GM12864 (cell line): Measurements from ENCODE around the gene DHX35.

Source experiments
- DNase-seq: peaks from one replicate; pipeline ENCODE4 v3.0.0-alpha.2; 2011; ENCODE audit warnings: low read depth
- H3K4me3 ChIP-seq: 2 replicates; pipeline ENCODE4 v1.5.1; 2011; ENCODE audit warnings: mild to moderate bottlenecking, low read depth, low read length, control low read depth
- CTCF ChIP-seq: IDR thresholded peaks from 2 replicates; pipeline ENCODE4 v1.5.1; 2011; ENCODE audit warnings: low read depth, mild to moderate bottlenecking, moderate library complexity, low read length, control low read depth, inconsistent platforms; ENCODE audit errors: missing control alignments

The DHX35 gene

GRCh38 chr20:39089029-39089428, 126.9 kb downstream of the DHX35 start:
- no peak for DNase-seq
- TF ChIP-seq CTCF = no peak

More at GRCh38 chr20:39089029-39089428, 126.9 kb downstream of the DHX35 start:
- no peak overlapping the region for H3K4me3 ChIP-seq
